ENCODE results near the gene PADI1.
"Not testable (repeated sequence)": the region's sequence is repeated elsewhere in the genome, so short reads cannot be mapped to it uniquely, and the experiment has no call there.

Gene PADI1

GRCh38 chr1:17241011-17241779 is 36.3 kb downstream of the PADI1 start:
- not testable (repeated sequence) for H3K4me3 ChIP-seq (ENCODE audit: low read length in 2 of 2); H3K36me3 ChIP-seq (ENCODE audit: control insufficient read depth in 2 of 2, insufficient read depth in 2 of 2, low read length in 2 of 2); H3K9me3 ChIP-seq (ENCODE audit: control insufficient read depth in 2 of 2, low read length in 2 of 2); H3K27me3 ChIP-seq (ENCODE audit: control insufficient read depth in 2 of 2, insufficient read depth in 2 of 2, low read length in 2 of 2); H3K4me1 ChIP-seq (ENCODE audit: control insufficient read depth in 2 of 2, insufficient read depth in 2 of 2, low read length in 2 of 2); H3K27ac ChIP-seq (ENCODE audit: low read depth in 2 of 2, low read length in 2 of 2); H3K9ac ChIP-seq (ENCODE audit: low read depth in 1 of 2, low read length in 2 of 2)

GRCh38 chr1:17241780-17242074 is 36.8 kb downstream of the PADI1 start:
- H3K9me3 ChIP-seq (ENCODE audit: control insufficient read depth in 2 of 2, low read length in 2 of 2); H3K27me3 ChIP-seq (ENCODE audit: control insufficient read depth in 2 of 2, insufficient read depth in 2 of 2, low read length in 2 of 2); H3K9ac ChIP-seq (ENCODE audit: low read depth in 1 of 2, low read length in 2 of 2); H3K4me1 ChIP-seq (ENCODE audit: control insufficient read depth in 2 of 2, insufficient read depth in 2 of 2, low read length in 2 of 2); H3K36me3 ChIP-seq (ENCODE audit: control insufficient read depth in 2 of 2, insufficient read depth in 2 of 2, low read length in 2 of 2); H3K27ac ChIP-seq (ENCODE audit: low read depth in 2 of 2, low read length in 2 of 2); H3K4me3 ChIP-seq (ENCODE audit: low read length in 2 of 2): not testable (repeated sequence)

GRCh38 chr1:17243274-17243673 is 38.3 kb downstream of the PADI1 start:
- Histone ChIP-seq H3K27ac (ENCODE audit: low read depth in 2 of 2, low read length in 2 of 2) (no peak overlapping the region), H3K9ac (ENCODE audit: low read depth in 1 of 2, low read length in 2 of 2) (no peak overlapping the region), H3K27me3 (ENCODE audit: control insufficient read depth in 2 of 2, insufficient read depth in 2 of 2, low read length in 2 of 2) (no peaks in the 10 kb centered on the region), H3K9me3 (ENCODE audit: control insufficient read depth in 2 of 2, low read length in 2 of 2) (no peaks in the 10 kb centered on the region), H3K4me3 (ENCODE audit: low read length in 2 of 2) (no peak overlapping the region), H3K36me3 (ENCODE audit: control insufficient read depth in 2 of 2, insufficient read depth in 2 of 2, low read length in 2 of 2) (no peaks in the 10 kb centered on the region), H3K4me1 (ENCODE audit: control insufficient read depth in 2 of 2, insufficient read depth in 2 of 2, low read length in 2 of 2) (no peaks in the 10 kb centered on the region)

GRCh38 chr1:17244821-17245740 is 40.2 kb downstream of the PADI1 start:
- Histone ChIP-seq H3K27ac (ENCODE audit: low read depth in 2 of 2, low read length in 2 of 2) (no peak overlapping the region), H3K4me3 (ENCODE audit: low read length in 2 of 2) (no peak overlapping the region), H3K27me3 (ENCODE audit: control insufficient read depth in 2 of 2, insufficient read depth in 2 of 2, low read length in 2 of 2) (no peaks in the 10 kb centered on the region), H3K9ac (ENCODE audit: low read depth in 1 of 2, low read length in 2 of 2) (no peak overlapping the region), H3K4me1 (ENCODE audit: control insufficient read depth in 2 of 2, insufficient read depth in 2 of 2, low read length in 2 of 2) (peaks cover 0 to under 1% of the 10 kb centered on the region in 2 donors), H3K9me3 (ENCODE audit: control insufficient read depth in 2 of 2, low read length in 2 of 2) (no peaks in the 10 kb centered on the region), H3K36me3 (ENCODE audit: control insufficient read depth in 2 of 2, insufficient read depth in 2 of 2, low read length in 2 of 2) (no peaks in the 10 kb centered on the region)

GRCh38 chr1:17245816-17246325 is 40.9 kb downstream of the PADI1 start:
- Histone ChIP-seq H3K9me3 (ENCODE audit: control insufficient read depth in 2 of 2, low read length in 2 of 2) (no peaks in the 10 kb centered on the region), H3K9ac (ENCODE audit: low read depth in 1 of 2, low read length in 2 of 2) (no peak overlapping the region), H3K36me3 (ENCODE audit: control insufficient read depth in 2 of 2, insufficient read depth in 2 of 2, low read length in 2 of 2) (no peaks in the 10 kb centered on the region), H3K27me3 (ENCODE audit: control insufficient read depth in 2 of 2, insufficient read depth in 2 of 2, low read length in 2 of 2) (no peaks in the 10 kb centered on the region), H3K27ac (ENCODE audit: low read depth in 2 of 2, low read length in 2 of 2) (no peak overlapping the region), H3K4me1 (ENCODE audit: control insufficient read depth in 2 of 2, insufficient read depth in 2 of 2, low read length in 2 of 2) (peaks cover 1 to 9% of the 10 kb centered on the region in 2 donors), H3K4me3 (ENCODE audit: low read length in 2 of 2) (no peak overlapping the region)

- H3K36me3 ChIP-seq (ENCODE audit: control insufficient read depth in 2 of 2, insufficient read depth in 2 of 2, low read length in 2 of 2) = no peaks in the 10 kb centered on the region
- H3K27me3 ChIP-seq (ENCODE audit: control insufficient read depth in 2 of 2, insufficient read depth in 2 of 2, low read length in 2 of 2) = no peaks in the 10 kb centered on the region
- H3K4me3 ChIP-seq (ENCODE audit: low read length in 2 of 2) = no peak overlapping the region
- no peak overlapping the region for H3K27ac ChIP-seq (ENCODE audit: low read depth in 2 of 2, low read length in 2 of 2)
- H3K4me1 ChIP-seq (ENCODE audit: control insufficient read depth in 2 of 2, insufficient read depth in 2 of 2, low read length in 2 of 2) = peaks cover 6 to 18% of the 10 kb centered on the region in 2 donors
- H3K9ac ChIP-seq (ENCODE audit: low read depth in 1 of 2, low read length in 2 of 2) = no peak overlapping the region
- H3K9me3 ChIP-seq (ENCODE audit: control insufficient read depth in 2 of 2, low read length in 2 of 2) = no peaks in the 10 kb centered on the region
Observed at GRCh38 chr1:17246971-17247370, 42.0 kb downstream of the PADI1 start.

GRCh38 chr1:17248781-17249180 is 43.9 kb downstream of the PADI1 start, which contains the start of gene PADI3:
Gene PADI3, plus strand, starts transcription at chr1:17249098. Its CDS starts 40 bp downstream, at chr1:17249138.
- Histone ChIP-seq H3K36me3 (ENCODE audit: control insufficient read depth in 2 of 2, insufficient read depth in 2 of 2, low read length in 2 of 2) (no peaks in the 10 kb centered on the region), H3K4me1 (ENCODE audit: control insufficient read depth in 2 of 2, insufficient read depth in 2 of 2, low read length in 2 of 2) (peaks cover 6 to 18% of the 10 kb centered on the region in 2 donors), H3K9ac (ENCODE audit: low read depth in 1 of 2, low read length in 2 of 2) (no peak within 1 kb of the TSS), H3K27me3 (ENCODE audit: control insufficient read depth in 2 of 2, insufficient read depth in 2 of 2, low read length in 2 of 2) (no peaks in the 10 kb centered on the region), H3K4me3 (ENCODE audit: low read length in 2 of 2) (no peak within 1 kb of the TSS), H3K9me3 (ENCODE audit: control insufficient read depth in 2 of 2, low read length in 2 of 2) (no peaks in the 10 kb centered on the region), H3K27ac (ENCODE audit: low read depth in 2 of 2, low read length in 2 of 2) (no peak within 1 kb of the TSS)

- no peak overlapping the region for H3K4me3 ChIP-seq (ENCODE audit: low read length in 2 of 2)
- H3K27ac ChIP-seq (ENCODE audit: low read depth in 2 of 2, low read length in 2 of 2) = peak overlapping the region; percentile 53 to 61
- H3K9me3 ChIP-seq (ENCODE audit: control insufficient read depth in 2 of 2, low read length in 2 of 2) = no peaks in the 10 kb centered on the region
- no peaks in the 10 kb centered on the region for H3K27me3 ChIP-seq (ENCODE audit: control insufficient read depth in 2 of 2, insufficient read depth in 2 of 2, low read length in 2 of 2)
- no peaks in the 10 kb centered on the region for H3K36me3 ChIP-seq (ENCODE audit: control insufficient read depth in 2 of 2, insufficient read depth in 2 of 2, low read length in 2 of 2)
- peaks cover 6 to 26% of the 10 kb centered on the region in 2 donors for H3K4me1 ChIP-seq (ENCODE audit: control insufficient read depth in 2 of 2, insufficient read depth in 2 of 2, low read length in 2 of 2)
- no peak overlapping the region for H3K9ac ChIP-seq (ENCODE audit: low read depth in 1 of 2, low read length in 2 of 2)
Observed at GRCh38 chr1:17250601-17251000, 45.7 kb downstream of the PADI1 start.

GRCh38 chr1:17251246-17251645 is 46.3 kb downstream of the PADI1 start:
- peak overlapping the region; percentile 53 to 61 for H3K27ac ChIP-seq (ENCODE audit: low read depth in 2 of 2, low read length in 2 of 2)
- no peaks in the 10 kb centered on the region for H3K36me3 ChIP-seq (ENCODE audit: control insufficient read depth in 2 of 2, insufficient read depth in 2 of 2, low read length in 2 of 2)
- no peaks in the 10 kb centered on the region for H3K9me3 ChIP-seq (ENCODE audit: control insufficient read depth in 2 of 2, low read length in 2 of 2)
- peaks cover 6 to 28% of the 10 kb centered on the region in 2 donors for H3K4me1 ChIP-seq (ENCODE audit: control insufficient read depth in 2 of 2, insufficient read depth in 2 of 2, low read length in 2 of 2)
- no peak overlapping the region for H3K9ac ChIP-seq (ENCODE audit: low read depth in 1 of 2, low read length in 2 of 2)
- H3K27me3 ChIP-seq (ENCODE audit: control insufficient read depth in 2 of 2, insufficient read depth in 2 of 2, low read length in 2 of 2) = no peaks in the 10 kb centered on the region
- no peak overlapping the region for H3K4me3 ChIP-seq (ENCODE audit: low read length in 2 of 2)

GRCh38 chr1:17251701-17252376 is 46.9 kb downstream of the PADI1 start:
- Histone ChIP-seq H3K27ac (ENCODE audit: low read depth in 2 of 2, low read length in 2 of 2) (no peak overlapping the region), H3K27me3 (ENCODE audit: control insufficient read depth in 2 of 2, insufficient read depth in 2 of 2, low read length in 2 of 2) (no peaks in the 10 kb centered on the region), H3K36me3 (ENCODE audit: control insufficient read depth in 2 of 2, insufficient read depth in 2 of 2, low read length in 2 of 2) (no peaks in the 10 kb centered on the region), H3K9me3 (ENCODE audit: control insufficient read depth in 2 of 2, low read length in 2 of 2) (no peaks in the 10 kb centered on the region), H3K4me3 (ENCODE audit: low read length in 2 of 2) (no peak overlapping the region), H3K9ac (ENCODE audit: low read depth in 1 of 2, low read length in 2 of 2) (no peak overlapping the region), H3K4me1 (ENCODE audit: control insufficient read depth in 2 of 2, insufficient read depth in 2 of 2, low read length in 2 of 2) (peaks cover 6 to 28% of the 10 kb centered on the region in 2 donors)
